ENCODE measurements around the gene NEK1.
A peak's percentile ranks its signal among the peaks of the same experiment; 100 is the strongest.

Gene NEK1

DNA sequence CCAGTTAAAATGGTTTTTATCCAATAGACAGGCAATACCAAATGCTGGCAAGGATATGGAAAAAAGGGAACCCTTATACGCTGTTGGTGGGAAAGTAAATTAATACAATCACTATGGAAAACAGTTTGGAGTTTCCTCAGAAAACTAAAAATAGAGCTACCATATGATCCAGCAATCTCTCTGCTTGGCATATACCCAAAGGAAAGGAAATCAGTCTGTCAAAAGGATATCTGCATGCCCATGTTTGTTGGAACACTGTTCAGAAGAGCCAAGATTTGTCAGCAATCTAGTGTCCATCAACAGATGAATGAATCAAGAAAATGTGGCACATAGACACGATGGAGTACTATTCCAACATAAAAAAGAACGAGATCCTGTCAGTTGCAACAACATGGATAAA is 250.6 kb downstream of the NEK1 start:
- DNase-seq, result peak; percentile 51

DNA sequence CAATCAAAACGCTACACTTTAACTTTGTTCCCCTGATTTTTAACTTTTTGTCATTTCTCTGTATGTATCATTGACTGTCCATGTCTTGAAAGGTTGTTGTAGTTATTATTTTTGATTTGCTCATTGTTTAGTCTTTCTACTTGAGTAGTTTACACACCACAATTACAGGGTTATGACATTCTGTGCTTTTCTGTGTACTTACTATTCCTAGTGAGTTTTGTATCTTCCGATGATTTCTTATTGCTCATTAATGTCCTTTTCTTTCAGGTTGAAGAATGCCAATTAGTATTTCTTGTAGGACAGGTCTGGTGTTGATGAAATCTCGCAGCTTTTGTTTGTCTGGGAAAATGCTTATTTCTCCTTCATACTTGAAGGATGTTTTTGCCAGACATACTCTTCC is 252.4 kb downstream of the NEK1 start:
- no peak for DNase-seq

DNA sequence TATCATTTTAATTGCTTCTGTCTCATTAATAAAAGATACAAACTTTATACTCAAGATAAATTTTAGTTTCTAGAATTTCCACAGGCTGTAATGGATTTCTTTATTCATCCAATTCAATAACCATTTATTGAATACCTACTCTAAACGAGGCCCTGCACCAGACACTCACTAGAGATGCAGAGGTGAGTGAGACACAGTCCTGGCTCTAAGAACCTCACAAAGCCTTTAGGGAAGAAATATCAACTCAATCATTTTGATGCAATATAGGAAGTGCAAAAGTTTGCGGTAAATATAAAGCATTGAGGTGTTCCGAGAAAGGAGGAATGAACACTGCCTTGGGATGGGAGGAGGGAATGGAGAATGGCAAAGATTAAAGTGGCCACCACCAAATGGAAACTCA is 260.0 kb downstream of the NEK1 start:
- DNase-seq, result no peak

DNA sequence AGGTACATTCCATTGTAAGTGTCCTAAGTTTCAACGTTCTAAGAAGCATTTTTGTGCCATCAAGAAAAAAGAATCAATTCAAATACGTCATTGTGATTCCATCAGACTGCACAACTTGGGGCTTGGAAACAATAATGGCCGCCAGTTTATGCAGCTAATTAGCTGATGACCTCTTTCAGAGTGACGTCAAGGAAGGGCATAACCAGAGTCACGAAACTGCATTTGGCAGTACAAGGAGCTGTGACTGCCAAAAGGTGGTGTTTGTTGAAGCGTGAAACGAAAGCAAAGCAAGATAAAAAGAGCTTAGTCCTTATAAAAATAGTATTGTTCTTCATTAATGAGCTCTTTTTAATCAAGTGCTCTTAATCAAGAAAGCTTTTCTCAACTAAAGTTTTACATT is 260.5 kb downstream of the NEK1 start:
- DNase-seq, result peak; percentile 55

DNA sequence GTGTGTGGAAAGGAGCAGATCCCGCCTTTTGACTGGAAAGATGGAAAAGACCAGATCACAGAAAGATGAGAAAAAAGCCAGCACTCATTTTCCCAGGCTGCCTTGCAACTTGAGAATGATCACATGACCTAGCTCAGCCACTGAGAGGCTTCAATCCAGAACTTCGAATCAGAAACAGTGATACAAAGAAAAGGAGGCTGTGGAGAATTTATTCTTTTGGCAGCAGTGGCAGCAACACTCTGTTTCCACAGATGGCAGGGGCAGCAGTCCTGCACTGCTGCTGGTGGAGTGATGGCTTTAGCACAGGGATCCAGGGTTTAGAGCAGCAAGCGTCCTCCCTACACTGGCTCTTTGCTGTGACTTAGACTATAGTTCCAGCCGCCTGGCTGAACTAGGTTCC is 263.8 kb downstream of the NEK1 start:
- no peak for DNase-seq

DNA sequence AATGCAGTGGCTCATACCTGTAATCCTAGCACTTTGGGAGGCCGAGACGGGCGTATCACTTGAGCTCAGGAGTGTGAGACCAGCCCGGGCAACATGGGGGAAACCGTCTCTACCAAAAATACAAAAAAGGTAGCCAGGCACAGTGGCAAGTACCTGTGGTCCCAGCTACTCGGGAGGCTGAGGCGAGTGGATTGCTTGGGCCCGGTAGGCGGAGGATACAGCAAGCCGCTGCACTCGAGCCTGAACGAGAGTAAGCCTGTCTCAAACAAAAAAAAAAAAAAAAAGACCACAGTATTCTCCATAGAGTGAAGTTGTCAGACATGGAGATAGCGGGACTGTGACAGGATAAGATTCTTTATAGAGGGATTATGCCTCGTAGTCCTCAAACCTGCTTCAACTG is 265.5 kb downstream of the NEK1 start:
- DNase-seq, result no peak

DNA sequence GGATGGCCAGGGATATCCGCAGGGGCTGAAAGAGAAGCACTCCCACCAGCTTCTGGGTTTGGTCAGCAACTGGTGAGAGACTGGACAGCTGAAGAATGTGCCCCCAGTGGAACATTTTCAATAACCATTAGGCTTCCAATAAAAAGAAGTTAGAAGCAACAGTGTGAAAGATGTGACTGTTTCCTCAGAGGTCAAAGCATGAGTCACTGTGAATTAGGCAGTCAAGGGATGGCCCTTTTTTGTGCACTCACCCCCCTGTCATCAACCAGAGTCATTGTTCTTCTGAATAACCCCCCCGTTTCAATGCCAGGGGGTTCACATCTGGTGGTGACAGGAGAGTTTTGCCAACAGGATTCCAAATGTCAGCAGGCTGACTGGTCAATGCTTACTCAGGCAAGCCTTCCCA is 267.1 kb downstream of the NEK1 start:
- no peak for DNase-seq
